Thyroid gland (tissue), 4 donors: Measurements from ENCODE around the gene RTN4IP1. TPM values are rescaled to one million over a fixed set of nuclear protein-coding genes. Genes with fewer than 3 reads are reported as not detected.
"Not testable (repeated sequence)": the region's sequence is repeated elsewhere in the genome, so short reads cannot be mapped to it uniquely, and the experiment has no call there.

ENCODE experiments used
- DNase-seq, 2 donors: peaks; one replicate each; pipeline ENCODE4 v3.0.0-alpha.2; 2019
- H3K27ac ChIP-seq, 3 donors: fragments of 200-600 bp; sonication (generic); 1 replicate in 2 of 3; 2 replicates in 1 of 3; pipeline ENCODE4 v1.5.1; 2016 to 2019; ENCODE audit warnings: mild to moderate bottlenecking in 1 of 3, moderate library complexity in 1 of 3
- H3K27me3 ChIP-seq: fragments of 200-600 bp; sonication (generic); one replicate; pipeline ENCODE4 v1.5.1; 2019
- H3K36me3 ChIP-seq, 2 donors: fragments of 200-600 bp; sonication (generic); one replicate each; pipeline ENCODE4 v1.5.1; 2016 to 2019
- H3K4me1 ChIP-seq, 2 donors: fragments of 200-600 bp; sonication (generic); one replicate each; pipeline ENCODE4 v1.5.1; 2017 to 2019
- H3K4me3 ChIP-seq, 3 donors: fragments of 200-600 bp; sonication (generic); replicated peaks in 1 of 3; 1 replicate in 2 of 3; 2 replicates in 1 of 3; pipeline ENCODE4 v1.5.1; 2016; ENCODE audit warnings: mild to moderate bottlenecking in 1 of 3
- H3K9me3 ChIP-seq: fragments of 200-600 bp; sonication (generic); one replicate; pipeline ENCODE4 v1.5.1; 2017
- POLR2A ChIP-seq, 2 donors: fragments of 450-650 bp; IDR thresholded peaks; one replicate each; pipeline ENCODE4 v1.6.1; 2017; ENCODE audit warnings: antibody characterized with exemption in 2 of 2, mild to moderate bottlenecking in 2 of 2, moderate library complexity in 1 of 2
- WGBS, 2 donors: methylation state at CpG; one replicate each; pipeline ENCODE4 v1.1.5; 2017; 5-methylcytosine and 5-hydroxymethylcytosine counted together
- intact Hi-C: fragments of 100-400 bp; cut with DNase I; formaldehyde crosslinking; loops from one replicate; pipeline ENCODE4 v1.15.1; 2023
- total RNA-seq, 4 donors: library from RNA; depleted of rRNA; stranded (reverse); fragments of >200 nt; gene quantifications; one replicate each; pipeline ENCODE4 v1.2.3, GENCODE V29; 2016
- TF ChIP-seq, protein P1 (sequence below), 6 experiments: fragments of 200-600 bp in 3 of 6; fragments of 450-650 bp in 3 of 6; sonication (generic) in 3 of 6; IDR thresholded peaks; one replicate each; pipeline ENCODE4 v1.5.1; 2016 to 2019; ENCODE audit warnings: antibody characterized with exemption in 6 of 6, mild to moderate bottlenecking in 2 of 6, inconsistent platforms in 1 of 6, moderate library complexity in 1 of 6

The RTN4IP1 gene
- total RNA-seq, 4 donors from 2014 or later, result 3.6 to 10.9 (median 8.6) TPM

DNA sequence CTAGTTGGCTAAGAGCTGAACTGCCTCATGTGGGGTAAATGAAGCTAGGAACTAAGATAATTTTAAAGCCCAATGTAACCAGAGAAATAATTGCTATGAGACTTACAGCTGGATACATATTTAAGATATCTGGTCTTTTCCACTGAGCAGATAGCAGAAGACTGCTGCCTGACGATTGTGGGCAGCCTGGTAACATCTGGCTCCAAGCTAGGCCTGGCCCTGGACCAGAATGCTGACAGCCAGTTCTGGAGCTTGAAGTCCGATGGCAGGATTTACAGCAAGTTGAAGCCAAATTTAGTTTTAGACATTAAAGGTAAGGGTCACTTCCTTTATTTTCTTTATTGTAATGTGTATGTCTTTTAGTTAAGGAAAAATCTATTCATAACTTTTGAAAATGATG, 65.7 kb downstream of the RTN4IP1 start:
- intact Hi-C loops, result loop anchor here (10.0 kb wide), 1 partner anchor 229 kb away; no protein-coding TSS in a partner anchor
- WGBS, 2 donors, result 79% methylated on average over 2 of the region's 2 CpGs

DNA sequence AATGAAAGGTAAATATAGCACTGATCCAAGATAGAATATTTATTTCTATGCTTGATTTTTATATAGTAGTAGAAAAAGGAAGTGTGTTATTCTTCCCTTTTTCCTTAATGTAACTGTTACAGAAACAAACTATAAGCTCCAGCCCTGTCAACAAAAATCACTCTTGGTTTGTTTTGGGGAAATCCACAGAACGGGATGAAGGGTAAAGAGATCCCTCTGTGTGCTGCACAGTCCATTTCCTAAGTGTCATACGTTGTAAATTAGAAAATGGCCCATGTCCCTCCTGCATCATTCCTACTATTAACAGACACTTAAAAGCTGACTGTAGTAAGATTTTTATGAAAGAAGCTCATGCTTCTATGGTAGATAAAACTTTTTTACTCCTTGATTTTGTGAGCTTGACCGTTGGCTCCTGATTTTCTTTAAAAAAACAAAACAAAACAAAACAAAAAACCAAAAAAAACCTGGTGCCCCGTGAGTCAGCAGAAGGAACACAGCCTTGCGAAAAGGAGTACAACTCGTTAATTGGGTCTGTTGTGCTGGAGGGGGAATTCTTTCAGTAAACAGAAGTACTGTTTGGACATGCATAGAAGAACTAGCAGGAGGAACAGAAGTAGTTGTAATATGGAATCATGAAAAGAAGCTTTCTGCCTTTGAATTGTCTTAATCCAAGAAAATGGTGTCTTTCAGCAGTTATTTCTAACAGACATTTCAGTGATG, 67.5 kb downstream of the RTN4IP1 start:
- peak in 1 of 2 donors; percentile 7 for TF ChIP-seq POLR2A (IDR thresholded peaks at IDR 0.05)
- TF ChIP-seq, protein P1, sequence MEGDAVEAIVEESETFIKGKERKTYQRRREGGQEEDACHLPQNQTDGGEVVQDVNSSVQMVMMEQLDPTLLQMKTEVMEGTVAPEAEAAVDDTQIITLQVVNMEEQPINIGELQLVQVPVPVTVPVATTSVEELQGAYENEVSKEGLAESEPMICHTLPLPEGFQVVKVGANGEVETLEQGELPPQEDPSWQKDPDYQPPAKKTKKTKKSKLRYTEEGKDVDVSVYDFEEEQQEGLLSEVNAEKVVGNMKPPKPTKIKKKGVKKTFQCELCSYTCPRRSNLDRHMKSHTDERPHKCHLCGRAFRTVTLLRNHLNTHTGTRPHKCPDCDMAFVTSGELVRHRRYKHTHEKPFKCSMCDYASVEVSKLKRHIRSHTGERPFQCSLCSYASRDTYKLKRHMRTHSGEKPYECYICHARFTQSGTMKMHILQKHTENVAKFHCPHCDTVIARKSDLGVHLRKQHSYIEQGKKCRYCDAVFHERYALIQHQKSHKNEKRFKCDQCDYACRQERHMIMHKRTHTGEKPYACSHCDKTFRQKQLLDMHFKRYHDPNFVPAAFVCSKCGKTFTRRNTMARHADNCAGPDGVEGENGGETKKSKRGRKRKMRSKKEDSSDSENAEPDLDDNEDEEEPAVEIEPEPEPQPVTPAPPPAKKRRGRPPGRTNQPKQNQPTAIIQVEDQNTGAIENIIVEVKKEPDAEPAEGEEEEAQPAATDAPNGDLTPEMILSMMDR (IDR thresholded peaks at IDR 0.05), result no peak
- Histone ChIP-seq H3K4me1 (peaks cover 11 to 13% of the 10 kb centered on the region in 2 donors), H3K9me3 (no peaks in the 10 kb centered on the region), H3K36me3 (no peaks in the 10 kb centered on the region), H3K27ac (peak overlapping the region; percentile 47 to 80 (median 48)), H3K4me3 (no peak overlapping the region), H3K27me3 (no peaks in the 10 kb centered on the region)
- peak; percentile 9 to 10 for DNase-seq
- WGBS, 2 donors, result 29 to 34% methylated on average over 6 of the region's 6 CpGs
- intact Hi-C loops, result loop anchor here (10.0 kb wide), 1 partner anchor 227 kb away; no protein-coding TSS in a partner anchor

More for the DNA sequence above, 65.7 kb downstream of the RTN4IP1 start:
- no peak for DNase-seq
- no peaks in the 10 kb centered on the region for H3K27me3 ChIP-seq
- peaks cover 11 to 13% of the 10 kb centered on the region in 2 donors for H3K4me1 ChIP-seq
- H3K27ac ChIP-seq, result no peak overlapping the region
- H3K36me3 ChIP-seq, result no peaks in the 10 kb centered on the region
- H3K9me3 ChIP-seq, result no peaks in the 10 kb centered on the region
- no peak overlapping the region for H3K4me3 ChIP-seq
- TF ChIP-seq POLR2A (IDR thresholded peaks at IDR 0.05), result no peak

DNA sequence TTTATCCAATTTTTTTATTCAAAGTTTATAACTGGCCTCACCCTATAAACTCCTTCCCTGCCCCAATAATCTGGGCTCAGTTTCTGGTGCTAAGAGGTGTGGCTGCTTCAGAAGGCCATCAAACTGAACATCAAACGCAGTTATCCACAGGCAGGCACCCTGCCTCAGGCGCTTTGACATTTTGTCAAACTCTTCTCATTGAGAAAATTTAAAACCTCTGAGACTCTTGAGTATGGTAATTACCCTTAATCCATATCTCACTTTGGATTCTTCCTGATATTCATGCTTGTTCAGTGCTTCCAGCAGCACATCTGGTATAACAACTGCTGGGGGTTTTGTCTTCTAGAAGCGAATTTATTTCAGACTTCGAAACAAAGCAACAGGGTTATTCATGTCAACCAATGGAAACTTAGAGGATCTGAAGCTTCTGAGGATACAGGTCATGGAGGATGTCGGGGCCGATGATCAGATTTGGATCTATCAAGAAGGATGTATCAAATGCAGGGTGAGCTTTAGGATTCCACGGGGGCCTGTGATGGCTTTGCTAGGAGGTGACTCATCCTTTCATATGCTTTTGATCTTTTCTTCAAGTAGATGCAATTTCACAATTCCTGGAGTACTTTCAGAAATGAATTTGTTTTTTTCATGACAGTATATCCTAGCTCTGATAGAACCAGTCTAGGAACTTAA, 68.2 kb downstream of the RTN4IP1 start:
- Histone ChIP-seq H3K27ac (peak overlapping the region; percentile 47 to 80 (median 48)), H3K36me3 (no peaks in the 10 kb centered on the region), H3K27me3 (no peaks in the 10 kb centered on the region), H3K4me3 (no peak overlapping the region), H3K9me3 (no peaks in the 10 kb centered on the region), H3K4me1 (peaks cover 11 to 13% of the 10 kb centered on the region in 2 donors)
- intact Hi-C loops, result loop anchor here (10.0 kb wide), 1 partner anchor 226 kb away; no protein-coding TSS in a partner anchor
- 93 to 96% methylated on average over 7 of the region's 7 CpGs for WGBS, 2 donors
- DNase-seq, result no peak
- TF ChIP-seq, protein P1 (IDR thresholded peaks at IDR 0.05), result no peak
- TF ChIP-seq POLR2A (IDR thresholded peaks at IDR 0.05), result no peak

DNA sequence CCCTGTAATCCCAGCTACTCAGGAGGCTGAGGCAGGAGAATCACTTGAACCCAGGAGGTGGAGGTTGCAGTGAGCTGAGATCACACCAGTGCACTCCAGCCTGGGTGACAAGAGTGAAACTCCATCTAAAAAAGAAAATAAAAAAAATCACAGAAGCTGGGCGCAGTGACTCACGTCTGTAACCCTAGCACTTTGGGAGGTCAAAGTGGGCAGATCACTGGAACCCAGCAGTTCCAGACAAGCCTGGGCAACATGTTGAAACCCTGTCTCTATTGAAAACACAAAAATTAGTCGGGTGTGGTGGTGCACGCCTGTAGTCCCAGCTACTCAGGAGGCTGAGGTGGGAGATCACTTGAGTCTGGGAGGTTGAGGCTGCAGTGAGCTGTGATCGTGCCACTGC, 69.6 kb downstream of the RTN4IP1 start:
- not testable (repeated sequence) for H3K27me3 ChIP-seq, H3K4me3 ChIP-seq, DNase-seq, H3K36me3 ChIP-seq, H3K9me3 ChIP-seq, H3K27ac ChIP-seq
- H3K4me1 ChIP-seq, result peaks cover 11 to 13% of the 10 kb centered on the region in 2 donors
- 92 to 96% methylated on average over 5 of the region's 5 CpGs for WGBS, 2 donors
- intact Hi-C loops, result loop anchor here (10.0 kb wide), 1 partner anchor 225 kb away; no protein-coding TSS in a partner anchor

DNA sequence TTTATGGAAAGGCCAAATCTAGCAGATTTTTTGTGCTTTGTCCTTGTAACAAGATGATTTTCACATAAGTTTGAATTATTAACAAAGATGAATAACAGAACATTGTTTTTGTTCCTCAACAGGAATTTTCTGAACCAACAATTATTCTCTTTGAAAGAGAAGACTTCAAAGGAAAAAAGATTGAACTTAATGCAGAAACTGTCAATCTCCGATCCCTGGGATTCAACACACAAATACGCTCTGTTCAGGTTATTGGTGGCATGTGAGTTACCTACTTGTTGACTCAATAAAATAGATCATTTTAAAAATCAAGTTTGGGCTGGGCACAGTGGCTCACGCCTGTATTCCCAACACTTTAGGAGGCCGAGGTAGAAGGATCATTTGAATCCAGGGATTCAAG, 70.9 kb downstream of the RTN4IP1 start:
- no peak overlapping the region for H3K4me3 ChIP-seq
- TF ChIP-seq POLR2A (IDR thresholded peaks at IDR 0.05), result no peak
- TF ChIP-seq, protein P1 (IDR thresholded peaks at IDR 0.05), result no peak
- intact Hi-C loops, result no loop called here
- no peaks in the 10 kb centered on the region for H3K27me3 ChIP-seq
- H3K27ac ChIP-seq, result no peak overlapping the region
- H3K36me3 ChIP-seq, result no peaks in the 10 kb centered on the region
- WGBS, 2 donors, result 94 to 96% methylated on average over 4 of the region's 4 CpGs
- H3K4me1 ChIP-seq, result peaks cover 11 to 13% of the 10 kb centered on the region in 2 donors
- no peak for DNase-seq
- no peaks in the 10 kb centered on the region for H3K9me3 ChIP-seq

DNA sequence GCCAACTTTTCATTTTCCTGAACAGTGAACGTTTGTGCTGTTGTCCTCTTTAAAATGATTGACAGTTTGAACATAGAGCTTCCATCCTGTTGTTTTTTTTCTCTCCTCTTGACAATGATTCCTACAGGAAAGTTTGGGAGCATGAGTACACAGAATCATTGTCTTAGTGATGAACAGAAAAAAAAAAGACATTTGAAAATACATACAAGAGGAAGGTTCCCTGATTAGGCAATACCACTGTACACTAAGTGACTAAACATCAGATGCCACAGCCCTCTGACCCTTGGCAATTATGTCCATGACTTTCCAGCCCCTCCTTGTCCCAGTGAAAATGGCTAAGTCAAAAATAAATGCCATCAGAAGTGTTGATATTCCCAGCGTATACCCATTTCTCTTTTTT, 71.5 kb downstream of the RTN4IP1 start:
- WGBS, 2 donors, result 70% methylated on average over 2 of the region's 2 CpGs
- no peak for DNase-seq
- TF ChIP-seq, protein P1 (IDR thresholded peaks at IDR 0.05), result no peak
- no peak for TF ChIP-seq POLR2A (IDR thresholded peaks at IDR 0.05)
- Histone ChIP-seq H3K36me3 (no peaks in the 10 kb centered on the region), H3K27ac (no peak overlapping the region), H3K4me1 (peaks cover 11 to 13% of the 10 kb centered on the region in 2 donors), H3K9me3 (no peaks in the 10 kb centered on the region), H3K4me3 (no peak overlapping the region), H3K27me3 (no peaks in the 10 kb centered on the region)
- intact Hi-C loops, result no loop called here
